A673 (cell line): ENCODE measurements around the gene CEP170B. TPM values are rescaled to one million over a fixed set of nuclear protein-coding genes. Genes with fewer than 3 reads are reported as not detected.

Experiments
- BruUV-seq: library from RNA; stranded (reverse); fragments of 400-500 nt; replicated peaks from 2 replicates; lab custom pipeline; 2021; lab: Mats Ljungman, UMichigan
- CTCF ChIA-PET: fragments of 300-600 bp; sonication (Branson Sonifier 250); formaldehyde crosslinking; loops from one replicate; lab custom pipeline; 2022; ENCODE audit warnings: antibody characterized with exemption; lab: Charles Lee
- POLR2A ChIA-PET: fragments of 300-600 bp; sonication (Branson Sonifier 250); formaldehyde crosslinking; loops from one replicate; lab custom pipeline; 2022; ENCODE audit warnings: antibody characterized with exemption; ENCODE audit not compliant: low non-redundant PET; lab: Charles Lee
- DNase-seq: peaks from one replicate; pipeline ENCODE4 v3.0.0-alpha.2; 2015; ENCODE audit warnings: low spot score
- H3K27ac ChIP-seq: fragments of 200-600 bp; sonication (generic); 2 replicates; pipeline ENCODE4 v1.5.1; 2016; ENCODE audit warnings: mixed run types, low read depth, mild to moderate bottlenecking, mixed read lengths, antibody characterized with exemption, low read length; ENCODE audit not compliant: poor library complexity, severe bottlenecking
- H3K27me3 ChIP-seq: fragments of 200-600 bp; sonication (generic); replicated peaks from 2 replicates; pipeline ENCODE4 v1.6.1; 2017; ENCODE audit warnings: mixed run types, low read depth, mild to moderate bottlenecking, mixed read lengths, antibody characterized with exemption, low read length; ENCODE audit not compliant: insufficient read depth, poor library complexity
- H3K36me3 ChIP-seq: fragments of 200-600 bp; sonication (generic); 2 replicates; pipeline ENCODE4 v1.6.1; 2016; ENCODE audit warnings: mixed run types, mild to moderate bottlenecking, mixed read lengths, antibody characterized with exemption, low read length; ENCODE audit not compliant: insufficient read depth, poor library complexity, severe bottlenecking
- H3K4me1 ChIP-seq: fragments of 200-600 bp; sonication (generic); 2 replicates; pipeline ENCODE4 v1.6.1; 2017; ENCODE audit warnings: mixed run types, mild to moderate bottlenecking, mixed read lengths, antibody characterized with exemption, low read length; ENCODE audit not compliant: insufficient read depth, poor library complexity, severe bottlenecking
- H3K4me3 ChIP-seq: fragments of 200-600 bp; sonication (generic); 2 replicates; pipeline ENCODE4 v1.5.1; 2016; ENCODE audit warnings: low read depth, mixed run types, mild to moderate bottlenecking, mixed read lengths, low read length; ENCODE audit not compliant: poor library complexity, severe bottlenecking
- H3K9me3 ChIP-seq: fragments of 200-600 bp; sonication (generic); 2 replicates; pipeline ENCODE4 v1.6.1; 2016; ENCODE audit warnings: mixed run types, low read depth, mild to moderate bottlenecking, mixed read lengths, antibody characterized with exemption, low read length; ENCODE audit not compliant: poor library complexity, severe bottlenecking
- CTCF ChIP-seq: fragments of 300-800, 200-600 bp; sonication (generic); conservative IDR thresholded peaks from 2 replicates; pipeline ENCODE4 v1.5.1; 2017; ENCODE audit warnings: low read depth, mild to moderate bottlenecking, antibody characterized with exemption, low read length, moderate library complexity, mixed read lengths
- EZH2 ChIP-seq: fragments of 200-600 bp; sonication (generic); IDR thresholded peaks from 2 replicates; pipeline ENCODE4 v1.6.1; 2017; ENCODE audit warnings: borderline replicate concordance, low read depth, mild to moderate bottlenecking, mixed read lengths, antibody characterized with exemption, low read length; ENCODE audit not compliant: poor library complexity, severe bottlenecking
- intact Hi-C: fragments of 100-400 bp; cut with micrococcal nuclease; formaldehyde crosslinking; loops from one replicate; pipeline ENCODE4 v1.10.0; 2022; ENCODE audit not compliant: unreplicated experiment
- total RNA-seq: library from RNA; stranded (reverse); gene quantifications from 2 replicates; pipeline ENCODE4 v1.2.3, GENCODE V29; 2021

Gene CEP170B
- total RNA-seq, 1 experiment from 2014 or later, result 20.8 TPM

GRCh38 chr14:104881369-104881979 is 16.4 kb downstream of the CEP170B start:
- ChIA-PET CTCF (no interaction called here), POLR2A (no interaction called here)
- Histone ChIP-seq H3K4me3 (no peak overlapping the region), H3K9me3 (no peaks in the 10 kb centered on the region), H3K4me1 (no peaks in the 10 kb centered on the region), H3K27me3 (no peaks in the 10 kb centered on the region), H3K27ac (no peak overlapping the region), H3K36me3 (no peaks in the 10 kb centered on the region)
- TF ChIP-seq CTCF (no peak), EZH2 (no peak)
- BruUV-seq, result no TSS peak
- DNase-seq, result no peak
- intact Hi-C loops, result no loop called here

- peak; percentile 45 for DNase-seq
- POLR2A ChIA-PET, result no interaction called here
- H3K9me3 ChIP-seq, result no peaks in the 10 kb centered on the region
- no peaks in the 10 kb centered on the region for H3K27me3 ChIP-seq
- intact Hi-C loops, result no loop called here
- BruUV-seq, result no TSS peak
- CTCF ChIA-PET, result interaction anchor here (0.6 kb wide), 1 partner anchor 208 kb away, joined by 4 read pairs; no protein-coding TSS in a partner anchor
- H3K27ac ChIP-seq, result no peak overlapping the region
- no peak for TF ChIP-seq CTCF
- TF ChIP-seq EZH2, result no peak
- no peaks in the 10 kb centered on the region for H3K4me1 ChIP-seq
- no peaks in the 10 kb centered on the region for H3K36me3 ChIP-seq
- no peak overlapping the region for H3K4me3 ChIP-seq
These were observed 17.4 kb downstream of the CEP170B start for GRCh38 chr14:104882325-104882973.

GRCh38 chr14:104882991-104883660 is 18.1 kb downstream of the CEP170B start:
- no TSS peak for BruUV-seq
- no peak for DNase-seq
- Histone ChIP-seq H3K27me3 (no peaks in the 10 kb centered on the region), H3K4me1 (no peaks in the 10 kb centered on the region), H3K4me3 (no peak overlapping the region), H3K36me3 (no peaks in the 10 kb centered on the region), H3K9me3 (no peaks in the 10 kb centered on the region), H3K27ac (no peak overlapping the region)
- intact Hi-C loops, result no loop called here
- ChIA-PET POLR2A (no interaction called here), CTCF (interaction anchor here (0.6 kb wide), 1 partner anchor 207 kb away, joined by 4 read pairs; no protein-coding TSS in a partner anchor)
- no peak for TF ChIP-seq CTCF
- TF ChIP-seq EZH2, result no peak
